Fibroblast of mammary gland (primary cell): ENCODE measurements around the gene DBN1.

Source experiments
- DNase-seq: peaks from one replicate; pipeline ENCODE4 v3.0.0-alpha.2; 2010; ENCODE audit warnings: low read depth
- H3K4me3 ChIP-seq: 2 replicates; pipeline ENCODE4 v1.5.1; 2011; ENCODE audit warnings: low read depth, mild to moderate bottlenecking, low read length, moderate library complexity; ENCODE audit not compliant: control insufficient read depth
- CTCF ChIP-seq: conservative IDR thresholded peaks from 2 replicates; pipeline ENCODE4 v1.5.1; 2011; ENCODE audit warnings: low read depth, low read length, inconsistent platforms; ENCODE audit not compliant: control insufficient read depth, insufficient read depth

DBN1 gene

GRCh38 chr5:177505075-177505474, 31.6 kb upstream of the DBN1 start:
- H3K4me3 ChIP-seq: no peak overlapping the region
- no peak for TF ChIP-seq CTCF
- no peak for DNase-seq

DNA sequence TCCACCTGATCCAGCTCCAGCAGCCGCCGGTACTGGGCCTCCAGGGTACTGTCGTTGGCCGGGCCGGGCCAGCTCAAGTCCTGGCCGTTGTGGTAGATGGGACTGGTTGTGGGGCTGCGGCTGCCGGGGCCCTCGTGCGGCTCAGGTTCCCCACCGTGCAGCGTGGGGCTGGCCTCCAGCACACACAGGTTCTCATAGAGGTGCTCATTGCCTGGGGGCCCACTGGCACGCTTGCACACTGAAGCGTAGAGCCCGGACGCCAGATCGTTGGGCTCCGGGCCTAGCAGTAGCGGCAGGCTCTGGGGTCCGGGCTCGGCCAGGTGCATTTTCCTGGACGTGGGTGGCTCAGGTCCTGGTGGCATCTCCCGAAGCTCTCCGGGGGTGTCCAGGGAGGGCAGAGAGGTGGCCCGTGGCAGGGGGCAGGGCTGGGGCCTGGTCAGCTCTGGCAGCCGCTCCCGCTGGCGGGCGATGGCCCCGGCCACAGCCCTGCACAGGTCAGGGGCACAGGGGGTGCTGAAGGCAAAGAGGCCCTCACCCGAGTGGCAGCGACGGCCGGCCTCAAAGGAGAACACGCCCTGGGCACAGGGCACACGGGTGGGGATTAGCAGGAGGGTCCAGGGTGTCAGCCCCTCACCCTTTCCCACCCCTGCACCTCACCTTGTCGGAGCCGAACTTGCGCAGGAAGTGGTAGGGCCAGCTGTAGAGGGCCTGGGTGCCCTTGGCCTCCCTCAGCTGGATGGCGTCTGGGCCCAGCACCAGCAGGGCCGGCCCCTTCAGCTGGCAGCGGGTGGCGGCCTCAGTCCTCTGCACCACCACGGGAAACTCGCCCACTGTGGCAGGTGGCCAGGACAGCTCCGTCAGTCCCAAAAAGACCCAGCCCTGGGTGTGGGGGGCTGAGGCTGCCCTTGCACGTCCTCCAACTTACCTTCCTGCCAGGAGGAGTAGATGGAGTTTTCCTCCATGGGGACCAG, 30.9 kb upstream of the DBN1 start:
- no peak for TF ChIP-seq CTCF
- DNase-seq: no peak
- no peak overlapping the region for H3K4me3 ChIP-seq

DNA sequence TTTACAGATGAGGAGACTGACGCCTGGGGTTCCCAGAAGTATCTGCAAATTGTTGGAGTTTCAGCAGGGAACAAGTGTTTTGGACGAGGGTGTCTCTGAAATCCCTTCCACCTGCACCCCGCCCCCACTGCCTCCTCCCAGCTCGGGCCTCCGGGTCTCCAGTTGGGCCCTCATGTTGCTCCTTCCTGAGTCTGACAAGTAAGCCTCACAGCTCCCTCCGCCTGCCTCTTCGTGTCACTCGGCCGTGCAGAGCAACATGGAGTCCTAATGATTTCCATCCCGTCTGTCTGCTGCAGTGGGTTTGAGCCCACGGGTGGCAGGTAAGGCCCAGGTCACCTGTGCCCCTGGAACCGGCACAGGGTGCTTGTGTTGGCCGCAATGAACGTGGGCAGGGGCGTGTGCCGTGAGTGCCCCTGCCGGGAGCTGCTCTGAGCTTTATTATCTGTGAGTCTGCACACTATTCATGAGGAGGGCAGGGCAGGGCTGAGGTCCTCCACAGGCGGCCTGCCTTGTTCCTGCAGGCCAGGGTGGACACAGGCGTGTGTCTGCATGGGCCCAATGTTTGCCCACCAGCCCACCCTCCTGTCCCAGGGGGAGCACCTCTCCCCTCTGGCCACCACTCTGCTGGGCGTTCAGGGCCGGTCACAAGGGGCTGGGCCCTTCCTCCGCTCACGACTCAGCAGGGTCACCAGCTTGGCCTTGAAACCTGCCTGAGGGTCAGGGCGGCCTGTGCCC, 30.1 kb upstream of the DBN1 start:
- no peak for DNase-seq
- no peak for TF ChIP-seq CTCF
- no peak overlapping the region for H3K4me3 ChIP-seq

- no peak overlapping the region for H3K4me3 ChIP-seq
- DNase-seq: no peak
- TF ChIP-seq CTCF: no peak
Observed at GRCh38 chr5:177502886-177503285, 29.5 kb upstream of the DBN1 start.

- H3K4me3 ChIP-seq: no peak overlapping the region
- DNase-seq: no peak
- no peak for TF ChIP-seq CTCF
Observed at GRCh38 chr5:177501874-177502678, 28.6 kb upstream of the DBN1 start.
